SU-DHL-6 (cell line): ENCODE measurements around the gene GABRB3.

Experiments used
- CTCF ChIP-seq: fragments of 200-600 bp; sonication (generic); IDR thresholded peaks from one replicate; pipeline ENCODE4 v1.5.1; 2017; ENCODE audit warnings: antibody characterized with exemption, mild to moderate bottlenecking, low read length, moderate library complexity; ENCODE audit not compliant: insufficient read depth, poor library complexity, severe bottlenecking
- EZH2phosphoT487 ChIP-seq: fragments of 200-600 bp; sonication (generic), shearing (Covaris generic); conservative IDR thresholded peaks from 2 replicates; pipeline ENCODE4 v1.6.1; 2018; ENCODE audit warnings: mild to moderate bottlenecking, antibody characterized with exemption, low read length, moderate library complexity, mixed read lengths

- no peak for TF ChIP-seq CTCF
- no peak for TF ChIP-seq EZH2phosphoT487
These were observed 70.5 kb downstream of the GABRB3 start for GRCh38 chr15:26702381-26702780.
